K562 (cell line): ENCODE results near the gene NENF. TPM values are rescaled to one million over a fixed set of nuclear protein-coding genes. Genes with fewer than 3 reads are reported as not detected.

Source experiments
- C11orf30 ChIP-seq: fragments of 450-650 bp; IDR thresholded peaks from 2 replicates; pipeline ENCODE4 v1.6.1; 2016; ENCODE audit warnings: low read depth, mild to moderate bottlenecking
- CCAR2 ChIP-seq: fragments of 200-400 bp; formaldehyde crosslinking; IDR thresholded peaks from 2 replicates; pipeline ENCODE4 v1.6.1; 2017; ENCODE audit warnings: mild to moderate bottlenecking, low read depth, low read length
- ETS1 ChIP-seq: conservative IDR thresholded peaks from 2 replicates; pipeline ENCODE4 v1.6.1; 2011; ENCODE audit warnings: low read depth, mild to moderate bottlenecking, low read length; ENCODE audit not compliant: control insufficient read depth
- EWSR1 ChIP-seq: fragments of 450-650 bp; IDR thresholded peaks from 2 replicates; pipeline ENCODE4 v1.6.1; 2018; ENCODE audit warnings: borderline replicate concordance, mild to moderate bottlenecking, low read depth, moderate library complexity; ENCODE audit not compliant: partially characterized antibody
- FUS ChIP-seq: fragments of 200-400 bp; formaldehyde crosslinking; optimal IDR thresholded peaks from 2 replicates; pipeline ENCODE3; 2017; ENCODE audit warnings: low read depth, low read length
- ILF3 ChIP-seq: fragments of 450-650 bp; IDR thresholded peaks from 2 replicates; pipeline ENCODE4 v1.6.1; 2018; ENCODE audit warnings: antibody characterized with exemption, mild to moderate bottlenecking, moderate library complexity, borderline replicate concordance
- JUN ChIP-seq, 2 experiments: sonication (generic) in 1 of 2; formaldehyde crosslinking in 1 of 2; IDR thresholded peaks; 2 replicates each; pipeline versions ENCODE4 v1.6.1 to v1.8.0; 2012 to 2022; ENCODE audit warnings: borderline replicate concordance in 2 of 2, mild to moderate bottlenecking in 2 of 2, improper control_type of control experiment in 1 of 2, low read depth in 1 of 2, low read length in 1 of 2, missing genetic modification reagents in 1 of 2
- MECOM ChIP-seq: fragments of 250-450 bp; sonication (Bioruptor Pico); IDR thresholded peaks from 2 replicates; pipeline ENCODE4 v1.8.0; 2022; ENCODE audit warnings: inconsistent platforms
- PURB ChIP-seq: sonication (generic); formaldehyde crosslinking; IDR thresholded peaks from 2 replicates; pipeline ENCODE4 v1.9.0; 2021; ENCODE audit warnings: low read depth, mild to moderate bottlenecking, missing genetic modification reagents
- RBM17 ChIP-seq: fragments of 200-400 bp; formaldehyde crosslinking; IDR thresholded peaks from 2 replicates; pipeline ENCODE4 v1.6.1; 2017; ENCODE audit warnings: low read depth, mild to moderate bottlenecking, low read length, borderline replicate concordance
- RERE ChIP-seq: sonication (generic); formaldehyde crosslinking; IDR thresholded peaks from 2 replicates; pipeline ENCODE4 v1.8.0; 2023; ENCODE audit warnings: missing genetic modification reagents, mild to moderate bottlenecking, borderline replicate concordance
- ZFPM2 ChIP-seq: fragments of 250-450 bp; sonication (Bioruptor Pico); IDR thresholded peaks from 2 replicates; pipeline ENCODE4 v1.5.1; 2022; ENCODE audit warnings: mild to moderate bottlenecking
- polyA plus RNA-seq, 8 experiments: library from polyadenylated mRNA; depleted of rRNA in 4 of 8; stranded (reverse) in 5 of 8; unstranded in 3 of 8; fragments of >200 nt; fragmentation: Nextera tagmentation in 2 of 8; fragmentation: Illumina TruSeq in 1 of 8; extraction: Ambion mirVana in 2 of 8; extraction: Trizol in 1 of 8; gene quantifications; 2 replicates each; pipeline versions ENCODE4 v1.2.1 to v1.2.3, GENCODE V29; 2011 to 2014; ENCODE audit warnings: inconsistent platforms in 1 of 8, missing spikeins in 1 of 8
- total RNA-seq, 7 experiments: library from RNA; depleted of rRNA in 6 of 7; stranded (reverse); fragments of >200 nt in 6 of 7; fragmentation: Illumina TruSeq in 2 of 7; extraction: Trizol in 2 of 7; gene quantifications; 2 replicates each; pipeline versions ENCODE4 v1.2.1 to v1.2.3, GENCODE V29; 2011 to 2021; ENCODE audit warnings: low replicate concordance in 1 of 7
- TF ChIP-seq, protein P1 (sequence below): fragments of 450-650 bp; formaldehyde crosslinking; conservative IDR thresholded peaks from 2 replicates; pipeline ENCODE4 v1.4.0; 2022; ENCODE audit warnings: mild to moderate bottlenecking, missing genetic modification characterization
- TF ChIP-seq, protein P2 (sequence below): IDR thresholded peaks from 3 replicates; pipeline ENCODE4 v1.6.1; 2011; ENCODE audit warnings: borderline replicate concordance, mild to moderate bottlenecking; ENCODE audit not compliant: insufficient read length, insufficient read depth
- TF ChIP-seq, protein P3 (sequence below): fragments of 450-650 bp; IDR thresholded peaks from 2 replicates; pipeline ENCODE4 v1.6.1; 2018; ENCODE audit warnings: mild to moderate bottlenecking, low read depth; ENCODE audit not compliant: partially characterized antibody

The NENF gene
- total and polyA plus RNA-seq, 9 of the 15 experiments (the other 6 are each of a cell fraction or from before 2014, with no cell fraction given), result 6.1 to 100 (median 72.8) TPM

- TF ChIP-seq, protein P1, sequence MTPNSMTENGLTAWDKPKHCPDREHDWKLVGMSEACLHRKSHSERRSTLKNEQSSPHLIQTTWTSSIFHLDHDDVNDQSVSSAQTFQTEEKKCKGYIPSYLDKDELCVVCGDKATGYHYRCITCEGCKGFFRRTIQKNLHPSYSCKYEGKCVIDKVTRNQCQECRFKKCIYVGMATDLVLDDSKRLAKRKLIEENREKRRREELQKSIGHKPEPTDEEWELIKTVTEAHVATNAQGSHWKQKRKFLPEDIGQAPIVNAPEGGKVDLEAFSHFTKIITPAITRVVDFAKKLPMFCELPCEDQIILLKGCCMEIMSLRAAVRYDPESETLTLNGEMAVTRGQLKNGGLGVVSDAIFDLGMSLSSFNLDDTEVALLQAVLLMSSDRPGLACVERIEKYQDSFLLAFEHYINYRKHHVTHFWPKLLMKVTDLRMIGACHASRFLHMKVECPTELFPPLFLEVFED, result no peak
- TF ChIP-seq RERE (CRISPR knock-in tag), result no peak
- TF ChIP-seq MECOM (CRISPR knock-in tag), result 0 out of 2 replicates have a peak, but pooled peaks have one; percentile 39
- no peak for TF ChIP-seq CCAR2
- TF ChIP-seq C11orf30, result no peak
- no peak for TF ChIP-seq RBM17
- TF ChIP-seq EWSR1, result no peak
- TF ChIP-seq, protein P2, sequence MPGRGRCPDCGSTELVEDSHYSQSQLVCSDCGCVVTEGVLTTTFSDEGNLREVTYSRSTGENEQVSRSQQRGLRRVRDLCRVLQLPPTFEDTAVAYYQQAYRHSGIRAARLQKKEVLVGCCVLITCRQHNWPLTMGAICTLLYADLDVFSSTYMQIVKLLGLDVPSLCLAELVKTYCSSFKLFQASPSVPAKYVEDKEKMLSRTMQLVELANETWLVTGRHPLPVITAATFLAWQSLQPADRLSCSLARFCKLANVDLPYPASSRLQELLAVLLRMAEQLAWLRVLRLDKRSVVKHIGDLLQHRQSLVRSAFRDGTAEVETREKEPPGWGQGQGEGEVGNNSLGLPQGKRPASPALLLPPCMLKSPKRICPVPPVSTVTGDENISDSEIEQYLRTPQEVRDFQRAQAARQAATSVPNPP, result no peak
- no peak for TF ChIP-seq FUS
- TF ChIP-seq JUN (IDR thresholded peaks at IDR 0.05; ENCODE audit: borderline replicate concordance, low read depth, low read length), result no peak
- TF ChIP-seq JUN (CRISPR knock-in tag; IDR thresholded peaks at IDR 0.05; ENCODE audit: borderline replicate concordance), result no peak
- no peak for TF ChIP-seq ZFPM2 (CRISPR knock-in tag)
- TF ChIP-seq, protein P3, sequence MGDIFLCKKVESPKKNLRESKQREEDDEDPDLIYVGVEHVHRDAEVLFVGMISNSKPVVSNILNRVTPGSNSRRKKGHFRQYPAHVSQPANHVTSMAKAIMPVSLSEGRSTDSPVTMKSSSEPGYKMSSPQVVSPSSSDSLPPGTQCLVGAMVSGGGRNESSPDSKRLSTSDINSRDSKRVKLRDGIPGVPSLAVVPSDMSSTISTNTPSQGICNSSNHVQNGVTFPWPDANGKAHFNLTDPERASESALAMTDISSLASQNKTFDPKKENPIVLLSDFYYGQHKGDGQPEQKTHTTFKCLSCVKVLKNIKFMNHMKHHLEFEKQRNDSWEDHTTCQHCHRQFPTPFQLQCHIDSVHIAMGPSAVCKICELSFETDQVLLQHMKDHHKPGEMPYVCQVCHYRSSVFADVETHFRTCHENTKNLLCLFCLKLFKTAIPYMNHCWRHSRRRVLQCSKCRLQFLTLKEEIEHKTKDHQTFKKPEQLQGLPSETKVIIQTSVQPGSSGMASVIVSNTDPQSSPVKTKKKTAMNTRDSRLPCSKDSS, result no peak
- TF ChIP-seq PURB, result no peak
- TF ChIP-seq ILF3, result no peak
- TF ChIP-seq ETS1, result no peak
These were observed 6.1 kb downstream of the NENF start (continued) for GRCh38 chr1:212438831-212439237.
